Measurements from ENCODE around the gene PEX5L.

- TF ChIP-seq YY1 (IDR thresholded peaks at IDR 0.05; ENCODE audit: low read depth) = no peak
- no peak for TF ChIP-seq CEBPB (IDR thresholded peaks at IDR 0.05)
- TF ChIP-seq CREB1 (IDR thresholded peaks at IDR 0.05; ENCODE audit: low read depth) = no peak
- TF ChIP-seq TCF12 (IDR thresholded peaks at IDR 0.05; ENCODE audit: low read depth) = no peak
- no peak for TF ChIP-seq TAF1 (IDR thresholded peaks at IDR 0.05; ENCODE audit: low read depth)
- no peak for TF ChIP-seq USF1 (IDR thresholded peaks at IDR 0.05)
- TF ChIP-seq ZBTB7A (IDR thresholded peaks at IDR 0.05; ENCODE audit: low read depth) = no peak
- no peak for TF ChIP-seq NFIC (IDR thresholded peaks at IDR 0.05)
Observed at GRCh38 chr3:180063783-180064182, 27.0 kb upstream of the PEX5L start.
